ENCODE results near the gene CD36.

CD36 gene

DNA sequence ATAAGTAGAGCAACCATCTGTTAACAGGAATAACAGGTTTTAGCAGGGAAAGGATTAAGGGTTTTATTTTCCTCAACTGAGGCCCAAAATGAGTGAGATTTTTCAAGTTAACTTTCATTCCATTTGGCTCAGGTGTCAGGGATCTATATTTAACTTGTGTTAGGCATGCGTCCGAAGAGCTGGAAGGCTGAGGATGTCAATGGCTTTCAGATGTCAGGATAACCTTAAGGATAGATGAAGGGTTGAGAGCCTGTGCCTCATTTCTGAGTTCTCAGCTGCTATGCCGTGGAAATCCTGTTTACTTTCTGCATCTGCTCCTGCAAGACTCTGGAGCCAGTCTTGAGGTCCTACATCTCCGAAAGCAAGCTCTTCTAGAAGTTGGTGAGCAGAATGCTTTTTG, 36.4 kb upstream of the CD36 start:
- no peak overlapping the region for H3K4me3 ChIP-seq (ENCODE audit: low read length)
- H3K27me3 ChIP-seq (ENCODE audit: low read depth, low read length), result no peaks in the 10 kb centered on the region
- H4K20me1 ChIP-seq (ENCODE audit: insufficient read depth, low read length), result no peaks in the 10 kb centered on the region
- H2AFZ ChIP-seq (ENCODE audit: low read depth, low read length), result no peak overlapping the region
- H3K9me3 ChIP-seq (ENCODE audit: insufficient read depth, low read length), result no peaks in the 10 kb centered on the region
- H3K36me3 ChIP-seq (replicated peaks; ENCODE audit: low read depth, low read length), result no peaks in the 10 kb centered on the region
- H3K9ac ChIP-seq (ENCODE audit: low read length), result no peak overlapping the region
- no peak overlapping the region for H3K27ac ChIP-seq (ENCODE audit: low read length)
- TF ChIP-seq, protein P1, sequence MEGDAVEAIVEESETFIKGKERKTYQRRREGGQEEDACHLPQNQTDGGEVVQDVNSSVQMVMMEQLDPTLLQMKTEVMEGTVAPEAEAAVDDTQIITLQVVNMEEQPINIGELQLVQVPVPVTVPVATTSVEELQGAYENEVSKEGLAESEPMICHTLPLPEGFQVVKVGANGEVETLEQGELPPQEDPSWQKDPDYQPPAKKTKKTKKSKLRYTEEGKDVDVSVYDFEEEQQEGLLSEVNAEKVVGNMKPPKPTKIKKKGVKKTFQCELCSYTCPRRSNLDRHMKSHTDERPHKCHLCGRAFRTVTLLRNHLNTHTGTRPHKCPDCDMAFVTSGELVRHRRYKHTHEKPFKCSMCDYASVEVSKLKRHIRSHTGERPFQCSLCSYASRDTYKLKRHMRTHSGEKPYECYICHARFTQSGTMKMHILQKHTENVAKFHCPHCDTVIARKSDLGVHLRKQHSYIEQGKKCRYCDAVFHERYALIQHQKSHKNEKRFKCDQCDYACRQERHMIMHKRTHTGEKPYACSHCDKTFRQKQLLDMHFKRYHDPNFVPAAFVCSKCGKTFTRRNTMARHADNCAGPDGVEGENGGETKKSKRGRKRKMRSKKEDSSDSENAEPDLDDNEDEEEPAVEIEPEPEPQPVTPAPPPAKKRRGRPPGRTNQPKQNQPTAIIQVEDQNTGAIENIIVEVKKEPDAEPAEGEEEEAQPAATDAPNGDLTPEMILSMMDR (IDR thresholded peaks at IDR 0.05; ENCODE audit: low read depth, low read length), result no peak
- no peak for TF ChIP-seq EZH2phosphoT487 (IDR thresholded peaks at IDR 0.05; ENCODE audit: low read depth)
- H3K79me2 ChIP-seq (ENCODE audit: low read length), result no peaks in the 10 kb centered on the region
- H3K4me2 ChIP-seq (ENCODE audit: low read length), result no peak overlapping the region
- no peaks in the 10 kb centered on the region for H3K4me1 ChIP-seq (ENCODE audit: low read length)

DNA sequence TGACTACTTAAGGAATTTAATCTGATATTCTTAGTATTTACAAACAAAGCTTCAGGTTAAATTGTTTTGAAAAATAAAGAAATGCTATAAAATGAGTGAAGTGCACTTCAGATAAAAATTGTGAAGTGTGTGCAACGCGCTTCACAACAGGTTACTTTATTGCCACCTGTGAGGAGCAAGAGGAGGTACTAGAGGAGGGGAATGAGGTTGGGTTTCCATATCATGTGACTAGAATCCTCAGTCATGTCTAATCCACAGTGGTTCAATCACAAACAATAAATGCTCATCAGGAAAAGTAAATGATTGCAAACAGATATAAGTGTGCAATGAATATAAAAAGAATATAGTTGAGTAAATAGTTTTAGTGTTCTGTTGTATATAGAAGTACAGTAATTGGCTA, 34.5 kb upstream of the CD36 start:
- Histone ChIP-seq H3K27me3 (ENCODE audit: low read depth, low read length) (no peaks in the 10 kb centered on the region), H3K27ac (ENCODE audit: low read length) (no peak overlapping the region), H3K4me1 (ENCODE audit: low read length) (no peaks in the 10 kb centered on the region), H3K4me3 (ENCODE audit: low read length) (no peak overlapping the region), H2AFZ (ENCODE audit: low read depth, low read length) (no peak overlapping the region), H3K36me3 (replicated peaks; ENCODE audit: low read depth, low read length) (no peaks in the 10 kb centered on the region), H4K20me1 (ENCODE audit: insufficient read depth, low read length) (no peaks in the 10 kb centered on the region), H3K4me2 (ENCODE audit: low read length) (no peak overlapping the region), H3K79me2 (ENCODE audit: low read length) (no peaks in the 10 kb centered on the region), H3K9ac (ENCODE audit: low read length) (no peak overlapping the region), H3K9me3 (ENCODE audit: insufficient read depth, low read length) (no peaks in the 10 kb centered on the region)
- TF ChIP-seq EZH2phosphoT487 (IDR thresholded peaks at IDR 0.05; ENCODE audit: low read depth), result no peak
- TF ChIP-seq, protein P1 (IDR thresholded peaks at IDR 0.05; ENCODE audit: low read depth, low read length), result no peak

DNA sequence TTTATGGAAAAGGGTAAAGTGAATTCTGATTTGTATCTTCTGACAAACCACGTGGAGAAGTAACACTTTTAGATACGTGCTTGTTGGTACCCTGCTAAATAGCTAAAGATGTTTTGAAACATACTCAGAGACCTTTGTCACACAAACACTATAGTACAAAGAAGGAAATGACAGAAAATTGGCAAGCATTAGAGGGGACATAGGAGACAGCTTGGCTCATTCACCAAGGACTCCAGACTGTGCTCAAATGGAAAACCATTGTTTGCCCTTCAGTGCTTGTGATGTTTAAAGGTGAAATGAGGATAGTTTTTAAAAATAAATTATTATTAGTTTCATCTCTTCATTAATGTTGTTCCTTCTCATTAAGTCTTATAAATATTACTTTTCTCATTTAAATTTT, 34.0 kb upstream of the CD36 start:
- Histone ChIP-seq H3K36me3 (replicated peaks; ENCODE audit: low read depth, low read length) (no peaks in the 10 kb centered on the region), H3K9me3 (ENCODE audit: insufficient read depth, low read length) (no peaks in the 10 kb centered on the region), H3K27me3 (ENCODE audit: low read depth, low read length) (no peaks in the 10 kb centered on the region), H4K20me1 (ENCODE audit: insufficient read depth, low read length) (no peaks in the 10 kb centered on the region), H3K79me2 (ENCODE audit: low read length) (no peaks in the 10 kb centered on the region), H3K4me2 (ENCODE audit: low read length) (no peak overlapping the region), H3K4me1 (ENCODE audit: low read length) (no peaks in the 10 kb centered on the region), H3K4me3 (ENCODE audit: low read length) (no peak overlapping the region), H3K9ac (ENCODE audit: low read length) (no peak overlapping the region), H2AFZ (ENCODE audit: low read depth, low read length) (no peak overlapping the region), H3K27ac (ENCODE audit: low read length) (no peak overlapping the region)
- TF ChIP-seq EZH2phosphoT487 (IDR thresholded peaks at IDR 0.05; ENCODE audit: low read depth), result no peak
- TF ChIP-seq, protein P1 (IDR thresholded peaks at IDR 0.05; ENCODE audit: low read depth, low read length), result no peak

DNA sequence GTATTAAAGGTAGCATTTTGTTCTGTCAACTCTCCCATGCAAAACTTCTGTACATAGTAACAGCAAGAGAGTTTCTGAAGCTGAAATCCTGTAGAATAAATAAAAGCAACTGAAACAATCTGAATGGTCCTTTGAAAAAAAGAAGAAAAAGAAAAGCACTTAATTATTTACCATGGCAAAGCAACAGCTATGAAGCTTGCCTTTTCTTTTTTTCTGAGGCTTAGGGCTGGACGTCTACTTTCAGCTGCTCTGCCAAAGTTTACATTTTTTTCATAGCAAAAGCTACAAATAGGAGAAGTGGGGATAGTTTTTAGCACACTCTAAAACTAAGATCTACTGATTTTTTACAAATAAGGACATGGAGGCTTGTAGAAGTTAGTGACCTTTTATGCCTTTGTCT, 31.3 kb upstream of the CD36 start:
- H3K9me3 ChIP-seq (ENCODE audit: insufficient read depth, low read length), result no peaks in the 10 kb centered on the region
- H2AFZ ChIP-seq (ENCODE audit: low read depth, low read length), result no peak overlapping the region
- no peaks in the 10 kb centered on the region for H3K36me3 ChIP-seq (replicated peaks; ENCODE audit: low read depth, low read length)
- TF ChIP-seq EZH2phosphoT487 (IDR thresholded peaks at IDR 0.05; ENCODE audit: low read depth), result no peak
- TF ChIP-seq, protein P1 (IDR thresholded peaks at IDR 0.05; ENCODE audit: low read depth, low read length), result no peak
- no peaks in the 10 kb centered on the region for H3K27me3 ChIP-seq (ENCODE audit: low read depth, low read length)
- H3K27ac ChIP-seq (ENCODE audit: low read length), result no peak overlapping the region
- H3K4me2 ChIP-seq (ENCODE audit: low read length), result no peak overlapping the region
- no peaks in the 10 kb centered on the region for H3K79me2 ChIP-seq (ENCODE audit: low read length)
- no peaks in the 10 kb centered on the region for H4K20me1 ChIP-seq (ENCODE audit: insufficient read depth, low read length)
- H3K4me1 ChIP-seq (ENCODE audit: low read length), result no peaks in the 10 kb centered on the region
- H3K9ac ChIP-seq (ENCODE audit: low read length), result no peak overlapping the region
- H3K4me3 ChIP-seq (ENCODE audit: low read length), result no peak overlapping the region
